ENCODE results near the gene WHRN. TPM values are rescaled to one million over a fixed set of nuclear protein-coding genes. Genes with fewer than 3 reads are reported as not detected.

The WHRN gene
- total and polyA plus RNA-seq, 5 donors: 7.8 to 20.3 (median 13.2) TPM

GRCh38 chr9:114459464-114459863 is 45.8 kb downstream of the WHRN start:
- intact Hi-C loops (cut with DNase I): no loop called here
- DNase-seq (no peak), ATAC-seq (no peak)
- Histone ChIP-seq H3K27me3 (ENCODE audit: control insufficient read depth, insufficient read depth) (no peaks in the 10 kb centered on the region), H3K9me3 (ENCODE audit: control insufficient read depth, low read length) (no peaks in the 10 kb centered on the region), H3K27ac (ENCODE audit: low read length) (no peak overlapping the region), H3K4me1 (ENCODE audit: control insufficient read depth, insufficient read depth, low read length) (no peaks in the 10 kb centered on the region), H3K4me3 (ENCODE audit: low read length) (no peak overlapping the region)
- WGBS: 70% methylated on average over 5 of the region's 5 CpGs

- Histone ChIP-seq H3K9me3 (ENCODE audit: control insufficient read depth, low read length) (no peaks in the 10 kb centered on the region), H3K4me3 (ENCODE audit: low read length) (no peak overlapping the region), H3K4me1 (ENCODE audit: control insufficient read depth, insufficient read depth, low read length) (no peaks in the 10 kb centered on the region), H3K27ac (ENCODE audit: low read length) (no peak overlapping the region), H3K27me3 (ENCODE audit: control insufficient read depth, insufficient read depth) (no peaks in the 10 kb centered on the region)
- DNase-seq (no peak), ATAC-seq (no peak)
- 95% methylated on average over 1 of the region's 1 CpG for WGBS
- intact Hi-C loops (cut with DNase I): no loop called here
Measured at GRCh38 chr9:114456929-114457328, 48.3 kb downstream of the WHRN start.

GRCh38 chr9:114454652-114455051 is 50.6 kb downstream of the WHRN start:
- intact Hi-C loops (cut with DNase I): no loop called here
- ATAC-seq (no peak), DNase-seq (no peak)
- WGBS: 2% methylated on average over 1 of the region's 1 CpG
- Histone ChIP-seq H3K4me3 (ENCODE audit: low read length) (no peak overlapping the region), H3K27me3 (ENCODE audit: control insufficient read depth, insufficient read depth) (no peaks in the 10 kb centered on the region), H3K4me1 (ENCODE audit: control insufficient read depth, insufficient read depth, low read length) (no peaks in the 10 kb centered on the region), H3K9me3 (ENCODE audit: control insufficient read depth, low read length) (no peaks in the 10 kb centered on the region), H3K27ac (ENCODE audit: low read length) (no peak overlapping the region)

- H3K27ac ChIP-seq (ENCODE audit: low read length): no peak overlapping the region
- no peaks in the 10 kb centered on the region for H3K9me3 ChIP-seq (ENCODE audit: control insufficient read depth, low read length)
- H3K27me3 ChIP-seq (ENCODE audit: control insufficient read depth, insufficient read depth): no peaks in the 10 kb centered on the region
- 46% methylated on average over 12 of the region's 12 CpGs for WGBS
- no peaks in the 10 kb centered on the region for H3K4me1 ChIP-seq (ENCODE audit: control insufficient read depth, insufficient read depth, low read length)
- DNase-seq: no peak
- ATAC-seq: no peak
- no peak overlapping the region for H3K4me3 ChIP-seq (ENCODE audit: low read length)
- intact Hi-C loops (cut with DNase I): no loop called here
Measured at GRCh38 chr9:114452219-114453165, 52.8 kb downstream of the WHRN start.

DNA sequence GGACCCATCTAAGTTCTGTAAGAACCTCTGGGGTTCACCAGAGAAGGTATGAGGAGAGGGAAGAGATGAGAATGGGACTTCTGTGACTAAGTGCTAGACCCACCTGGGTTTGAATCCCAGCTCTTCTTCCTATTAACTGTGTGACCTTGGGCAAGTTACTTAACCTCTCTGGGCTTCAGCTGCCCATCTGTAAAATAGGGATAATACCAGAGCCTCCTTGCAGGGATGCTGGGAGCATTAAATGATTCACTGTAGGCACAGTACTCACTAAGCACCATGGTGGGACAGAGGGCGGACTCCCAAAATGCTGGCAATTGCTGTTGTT is 53.6 kb downstream of the WHRN start:
- no peak for DNase-seq
- intact Hi-C loops (cut with DNase I): no loop called here
- no peaks in the 10 kb centered on the region for H3K4me1 ChIP-seq (ENCODE audit: control insufficient read depth, insufficient read depth, low read length)
- no peaks in the 10 kb centered on the region for H3K27me3 ChIP-seq (ENCODE audit: control insufficient read depth, insufficient read depth)
- no peak for ATAC-seq
- 98% methylated on average over 1 of the region's 1 CpG for WGBS
- H3K9me3 ChIP-seq (ENCODE audit: control insufficient read depth, low read length): no peaks in the 10 kb centered on the region
- H3K4me3 ChIP-seq (ENCODE audit: low read length): no peak overlapping the region
- no peak overlapping the region for H3K27ac ChIP-seq (ENCODE audit: low read length)

DNA sequence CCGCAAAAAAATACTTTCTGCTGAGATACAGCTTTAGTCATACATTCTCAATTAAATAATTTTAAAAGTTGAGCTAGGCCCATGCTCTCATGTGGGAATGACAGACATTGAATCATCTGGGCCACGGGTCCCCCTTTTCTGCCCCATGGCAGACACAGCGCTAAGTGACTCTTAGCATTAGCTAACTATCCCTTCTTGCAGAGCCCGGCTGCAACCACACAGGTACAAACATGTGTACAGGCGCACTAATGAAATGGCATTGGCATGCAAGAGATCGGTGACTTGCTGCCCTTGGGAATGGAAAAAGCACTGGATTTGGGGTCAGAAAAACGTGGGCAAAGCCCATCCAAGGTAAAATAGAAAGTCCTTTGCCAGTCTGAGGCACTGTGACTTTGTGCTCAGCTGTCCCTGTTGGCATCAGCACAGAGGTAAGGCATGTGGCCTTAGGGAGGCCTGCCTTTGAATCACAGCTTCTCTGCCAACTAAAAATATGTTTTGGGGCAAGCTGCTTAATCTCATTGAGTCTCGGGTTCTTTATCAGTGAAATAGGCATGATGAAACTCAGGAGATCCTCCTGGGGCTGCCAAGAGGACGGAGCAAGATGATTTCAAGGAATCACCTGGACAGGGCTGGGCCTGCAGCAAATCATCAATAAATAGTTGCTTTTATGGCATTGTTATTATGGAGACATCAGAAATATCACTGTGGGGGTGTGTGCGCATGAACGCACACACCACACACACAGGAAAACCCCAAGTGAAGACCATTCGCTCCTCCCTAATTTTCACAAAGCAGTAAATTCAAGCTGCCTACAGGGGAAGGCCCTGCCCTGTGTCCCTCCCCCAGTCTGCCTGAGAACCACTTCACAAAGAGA is 54.2 kb downstream of the WHRN start:
- intact Hi-C loops (cut with DNase I): no loop called here
- 79% methylated on average over 12 of the region's 12 CpGs for WGBS

GRCh38 chr9:114450181-114450580 is 55.1 kb downstream of the WHRN start:
- no peak for DNase-seq
- ATAC-seq: no peak
- Histone ChIP-seq H3K4me3 (ENCODE audit: low read length) (no peak overlapping the region), H3K4me1 (ENCODE audit: control insufficient read depth, insufficient read depth, low read length) (no peaks in the 10 kb centered on the region), H3K27me3 (ENCODE audit: control insufficient read depth, insufficient read depth) (no peaks in the 10 kb centered on the region), H3K9me3 (ENCODE audit: control insufficient read depth, low read length) (no peaks in the 10 kb centered on the region), H3K27ac (ENCODE audit: low read length) (no peak overlapping the region)
- intact Hi-C loops (cut with DNase I): no loop called here
- 71% methylated on average over 3 of the region's 3 CpGs for WGBS

More for the DNA sequence above, 54.2 kb downstream of the WHRN start:
- Histone ChIP-seq H3K27me3 (ENCODE audit: control insufficient read depth, insufficient read depth) (no peaks in the 10 kb centered on the region), H3K4me3 (ENCODE audit: low read length) (no peak overlapping the region), H3K4me1 (ENCODE audit: control insufficient read depth, insufficient read depth, low read length) (no peaks in the 10 kb centered on the region), H3K9me3 (ENCODE audit: control insufficient read depth, low read length) (no peaks in the 10 kb centered on the region), H3K27ac (ENCODE audit: low read length) (no peak overlapping the region)
- no peak for ATAC-seq
- DNase-seq: no peak

GRCh38 chr9:114449236-114449635 is 56.0 kb downstream of the WHRN start:
- 71% methylated on average over 5 of the region's 5 CpGs for WGBS
- H3K27me3 ChIP-seq (ENCODE audit: control insufficient read depth, insufficient read depth): no peaks in the 10 kb centered on the region
- ATAC-seq (no peak), DNase-seq (no peak)
- no peaks in the 10 kb centered on the region for H3K9me3 ChIP-seq (ENCODE audit: control insufficient read depth, low read length)
- H3K4me3 ChIP-seq (ENCODE audit: low read length): no peak overlapping the region
- intact Hi-C loops (cut with DNase I): no loop called here
- H3K4me1 ChIP-seq (ENCODE audit: control insufficient read depth, insufficient read depth, low read length): no peaks in the 10 kb centered on the region
- H3K27ac ChIP-seq (ENCODE audit: low read length): no peak overlapping the region

GRCh38 chr9:114448706-114449105 is 56.6 kb downstream of the WHRN start:
- H3K27me3 ChIP-seq (ENCODE audit: control insufficient read depth, insufficient read depth): no peaks in the 10 kb centered on the region
- H3K4me1 ChIP-seq (ENCODE audit: control insufficient read depth, insufficient read depth, low read length): no peaks in the 10 kb centered on the region
- WGBS: 70% methylated on average over 2 of the region's 2 CpGs
- no peak overlapping the region for H3K4me3 ChIP-seq (ENCODE audit: low read length)
- ATAC-seq: no peak
- no peak for DNase-seq
- no peak overlapping the region for H3K27ac ChIP-seq (ENCODE audit: low read length)
- intact Hi-C loops (cut with DNase I): no loop called here
- H3K9me3 ChIP-seq (ENCODE audit: control insufficient read depth, low read length): no peaks in the 10 kb centered on the region

DNA sequence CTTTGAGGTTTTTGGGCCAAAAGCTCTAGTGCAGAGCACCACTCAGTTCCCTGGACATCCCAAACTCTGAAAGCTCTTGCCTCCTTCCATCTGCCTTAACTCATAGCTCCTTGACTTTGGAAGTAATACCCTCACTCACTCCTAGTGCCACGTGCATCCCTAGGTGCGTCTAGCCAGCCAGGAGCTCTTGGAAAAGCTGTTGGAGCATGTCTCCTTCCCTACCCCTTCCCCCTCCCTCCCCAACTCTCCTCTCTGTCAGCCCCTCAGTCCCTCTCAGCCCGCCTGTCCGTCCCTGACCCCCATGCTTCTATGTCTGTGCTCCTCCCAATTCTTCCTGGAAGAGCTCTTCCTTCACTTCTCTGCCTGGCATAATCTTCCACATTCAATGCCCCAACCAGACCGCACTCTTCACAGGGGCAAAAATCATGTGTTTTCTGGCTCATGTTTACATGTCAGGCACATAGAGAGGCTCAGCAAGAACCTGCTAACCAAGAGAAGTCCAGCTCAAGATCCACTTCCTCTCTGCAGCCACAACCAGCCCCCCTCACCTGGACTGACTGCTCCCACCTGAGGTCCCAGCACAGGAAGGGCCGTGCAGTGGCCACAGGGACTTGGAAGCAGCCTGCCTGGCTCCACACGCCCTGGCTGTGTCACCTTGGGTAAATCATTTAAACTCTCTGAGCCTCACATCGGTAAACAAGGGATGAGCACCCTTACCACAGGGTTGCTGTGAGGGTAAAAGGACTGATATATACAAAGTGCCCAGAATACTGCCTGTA is 58.4 kb downstream of the WHRN start:
- intact Hi-C loops (cut with DNase I): no loop called here

More for the DNA sequence above, 58.4 kb downstream of the WHRN start:
- WGBS: 75% methylated on average over 8 of the region's 8 CpGs
- ATAC-seq (no peak), DNase-seq (no peak)
- no peak overlapping the region for H3K27ac ChIP-seq (ENCODE audit: low read length)
- no peaks in the 10 kb centered on the region for H3K9me3 ChIP-seq (ENCODE audit: control insufficient read depth, low read length)
- no peaks in the 10 kb centered on the region for H3K4me1 ChIP-seq (ENCODE audit: control insufficient read depth, insufficient read depth, low read length)
- H3K27me3 ChIP-seq (ENCODE audit: control insufficient read depth, insufficient read depth): no peaks in the 10 kb centered on the region
- no peak overlapping the region for H3K4me3 ChIP-seq (ENCODE audit: low read length)
